GM23338 (cell line): ENCODE measurements around the gene SHISA9. TPM values are rescaled to one million over a fixed set of nuclear protein-coding genes. Genes with fewer than 3 reads are reported as not detected.

Experiments used
- ATAC-seq: fragments of 200-7000 bp; cut with Tn5 transposase; 3 replicates; pipeline ENCODE4 v1.9.1; 2020
- DNase-seq: peaks from one replicate; pipeline ENCODE4 v3.0.0-alpha.2; 2015; ENCODE audit warnings: low spot score
- H2AFZ ChIP-seq: fragments of 200-600 bp; sonication (generic); 2 replicates; pipeline ENCODE4 v1.8.0; 2016; ENCODE audit warnings: antibody characterized with exemption, mild to moderate bottlenecking, moderate library complexity
- H3F3A ChIP-seq: fragments of 200-600 bp; sonication (generic); replicated peaks from 2 replicates; pipeline ENCODE4 v1.8.0; 2017; ENCODE audit warnings: antibody characterized with exemption, mixed run types, low read depth
- H3K27ac ChIP-seq: fragments of 200-600 bp; sonication (generic); 2 replicates; pipeline ENCODE4 v1.6.1; 2016; ENCODE audit warnings: low read depth
- H3K27me3 ChIP-seq: fragments of 200-600 bp; sonication (generic); 2 replicates; pipeline ENCODE4 v1.8.0; 2016; ENCODE audit warnings: mild to moderate bottlenecking, mixed run types, moderate library complexity; ENCODE audit not compliant: insufficient read depth
- H3K36me3 ChIP-seq: fragments of 200-600 bp; sonication (generic); 2 replicates; pipeline ENCODE4 v1.8.0; 2016; ENCODE audit warnings: mild to moderate bottlenecking; ENCODE audit not compliant: insufficient read depth
- H3K4me1 ChIP-seq: fragments of 200-600 bp; sonication (generic); 2 replicates; pipeline ENCODE4 v1.8.0; 2016; ENCODE audit warnings: mild to moderate bottlenecking, moderate library complexity; ENCODE audit not compliant: insufficient read depth
- H3K4me2 ChIP-seq: fragments of 200-600 bp; sonication (generic); 2 replicates; pipeline ENCODE4 v1.7.1; 2017; ENCODE audit warnings: mixed run types
- H3K4me3 ChIP-seq: fragments of 200-600 bp; sonication (generic); 2 replicates; pipeline ENCODE4 v1.6.1; 2016; ENCODE audit warnings: mixed run types
- H3K79me2 ChIP-seq: fragments of 200-600 bp; sonication (generic); replicated peaks from 2 replicates; pipeline ENCODE4 v1.8.0; 2017; ENCODE audit warnings: mild to moderate bottlenecking; ENCODE audit not compliant: insufficient read depth
- H3K9me2 ChIP-seq: fragments of 200-600 bp; sonication (generic); 2 replicates; pipeline ENCODE4 v1.8.0; 2017; ENCODE audit not compliant: insufficient read depth
- H4K20me1 ChIP-seq: fragments of 200-600 bp; sonication (generic); replicated peaks from 2 replicates; pipeline ENCODE4 v1.8.0; 2017; ENCODE audit warnings: mild to moderate bottlenecking; ENCODE audit not compliant: insufficient read depth
- H3K27ac Mint-ChIP-seq: 2 replicates; pipeline ENCODE4 v1.8.0; 2020; ENCODE audit warnings: inconsistent platforms, mild to moderate bottlenecking, moderate library complexity, mixed read lengths
- H3K27me3 Mint-ChIP-seq: 3 replicates; pipeline ENCODE4 v1.8.0; 2022; ENCODE audit warnings: low read depth, mild to moderate bottlenecking, moderate library complexity, mixed read lengths, inconsistent platforms; ENCODE audit not compliant: insufficient read depth, poor library complexity
- H3K36me3 Mint-ChIP-seq: 3 replicates; pipeline ENCODE4 v1.8.0; 2021; ENCODE audit warnings: low read depth, mild to moderate bottlenecking, inconsistent platforms, moderate library complexity, mixed read lengths
- H3K4me1 Mint-ChIP-seq: 3 replicates; pipeline ENCODE4 v1.8.0; 2020; ENCODE audit warnings: mild to moderate bottlenecking, inconsistent platforms, mixed read lengths
- H3K4me3 Mint-ChIP-seq: 3 replicates; pipeline ENCODE4 v1.8.0; 2021; ENCODE audit warnings: moderate library complexity, mild to moderate bottlenecking, inconsistent platforms, mixed read lengths
- H3K9me3 Mint-ChIP-seq: 3 replicates; pipeline ENCODE4 v1.8.0; 2020; ENCODE audit warnings: moderate library complexity, mild to moderate bottlenecking, inconsistent platforms, mixed read lengths
- CREB1 ChIP-seq: fragments of 250-450 bp; sonication (Bioruptor Pico); IDR thresholded peaks from 2 replicates; pipeline ENCODE4 v1.5.0; 2020; ENCODE audit warnings: low read depth, mild to moderate bottlenecking, moderate library complexity
- EZH2 ChIP-seq: fragments of 200-600 bp; sonication (generic); IDR thresholded peaks from one replicate; pipeline ENCODE4 v1.8.0; 2017; ENCODE audit warnings: antibody characterized with exemption, mild to moderate bottlenecking, low read depth; ENCODE audit not compliant: unreplicated experiment
- JUNB ChIP-seq: IDR thresholded peaks from one replicate; pipeline ENCODE4 v1.6.1; 2016; ENCODE audit warnings: antibody characterized with exemption; ENCODE audit not compliant: unreplicated experiment
- POLR2AphosphoS5 ChIP-seq: IDR thresholded peaks from 2 replicates; pipeline ENCODE4 v1.6.1; 2016; ENCODE audit warnings: antibody characterized with exemption, low read depth
- STAT1 ChIP-seq: IDR thresholded peaks from one replicate; pipeline ENCODE4 v1.6.1; 2016; ENCODE audit warnings: antibody characterized with exemption; ENCODE audit not compliant: unreplicated experiment
- ZNF114 ChIP-seq: fragments of 250-450 bp; sonication (Bioruptor Pico); IDR thresholded peaks from 2 replicates; pipeline ENCODE4 v1.5.0; 2020; ENCODE audit warnings: mild to moderate bottlenecking, moderate library complexity
- ZNF331 ChIP-seq: fragments of 250-450 bp; sonication (Bioruptor Pico); IDR thresholded peaks from 2 replicates; pipeline ENCODE4 v1.5.0; 2020; ENCODE audit warnings: low read depth, mild to moderate bottlenecking, moderate library complexity
- polyA plus RNA-seq: library from polyadenylated mRNA; unstranded; fragments of >200 nt; fragmentation: Nextera tagmentation; extraction: Ambion mirVana; gene quantifications from 2 replicates; pipeline ENCODE4 v1.2.1, GENCODE V29; 2016
- total RNA-seq: library from RNA; depleted of rRNA; stranded (reverse); fragments of >200 nt; shearing (Covaris generic); gene quantifications from 2 replicates; pipeline ENCODE4 v1.2.3, GENCODE V29; 2014
- TF ChIP-seq, protein P1 (sequence below): fragments of 250-450 bp; sonication (Bioruptor Pico); IDR thresholded peaks from 2 replicates; pipeline ENCODE4 v1.5.0; 2020; ENCODE audit warnings: mild to moderate bottlenecking, moderate library complexity
- TF ChIP-seq, protein P2 (sequence below): IDR thresholded peaks from one replicate; pipeline ENCODE4 v1.6.1; 2018; ENCODE audit warnings: antibody characterized with exemption; ENCODE audit not compliant: unreplicated experiment

The SHISA9 gene
- total and polyA plus RNA-seq, 2 experiments from 2014 or later, result 10.4 to 45.6 TPM

DNA sequence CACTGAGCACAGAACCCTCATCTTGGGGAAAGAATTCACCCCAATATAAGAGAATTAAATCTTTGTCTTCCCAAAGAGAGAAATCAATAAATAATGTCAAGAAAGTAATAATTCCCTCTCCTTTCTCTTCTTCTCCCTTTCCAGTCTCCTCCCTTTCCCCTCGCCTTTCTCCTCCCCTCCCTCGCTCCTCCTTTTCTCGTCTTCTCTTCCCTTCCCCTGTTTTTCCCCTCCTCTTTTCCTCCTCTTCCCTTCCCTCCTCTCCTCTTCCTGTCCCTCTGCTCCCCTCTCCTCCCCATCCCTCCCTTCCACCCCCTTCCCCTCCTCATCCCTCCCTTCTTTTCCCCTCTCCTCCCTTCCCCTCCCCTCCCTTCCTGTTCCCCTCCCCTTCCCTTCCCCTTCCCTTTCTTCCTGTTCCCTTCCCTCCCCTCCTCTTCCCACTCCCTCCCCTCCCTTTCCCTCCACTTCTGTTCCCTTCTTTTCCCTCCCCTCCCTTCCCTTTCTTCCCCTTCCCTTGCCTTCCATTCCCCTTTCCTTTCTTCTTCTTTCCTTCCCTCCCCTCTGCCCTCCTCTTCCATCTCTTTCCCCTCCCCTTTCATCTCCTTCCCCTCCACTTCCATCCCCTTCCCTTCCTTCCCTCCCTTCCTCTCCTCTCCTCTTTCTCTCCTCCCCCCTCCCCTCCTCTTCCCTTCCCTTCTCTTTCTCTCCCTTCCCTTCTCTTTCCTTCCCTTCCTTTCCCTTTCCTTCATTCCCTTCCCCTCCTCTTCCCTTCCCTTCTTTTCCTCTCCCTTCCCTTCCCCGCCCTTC, 363.6 kb downstream of the SHISA9 start:
- Histone ChIP-seq H3K36me3 (no peaks in the 10 kb centered on the region), H3K27ac (no peak overlapping the region), H3K4me2 (no peak overlapping the region), H4K20me1 (no peaks in the 10 kb centered on the region), H2AFZ (no peak overlapping the region), H3K27me3 (no peaks in the 10 kb centered on the region), H3K79me2 (no peaks in the 10 kb centered on the region), H3K4me3 (no peak overlapping the region), H3K9me2 (peaks cover 3% of the 10 kb centered on the region; the same call in 1 of the 2 replicates), H3K4me1 (peaks cover 6% of the 10 kb centered on the region; the same call in 1 of the 2 replicates), H3F3A (no peaks in the 10 kb centered on the region)
- Mint-ChIP-seq H3K27ac (no peak overlapping the region), H3K4me1 (peaks cover 4% of the 10 kb centered on the region; the same call in 2 of the 3 replicates), H3K27me3 (peaks cover 5% of the 10 kb centered on the region), H3K36me3 (peaks cover 28% of the 10 kb centered on the region), H3K4me3 (no peak overlapping the region), H3K9me3 (peaks cover 17% of the 10 kb centered on the region)
- TF ChIP-seq STAT1 (no peak), CREB1 (CRISPR knock-in tag) (no peak), ZNF331 (CRISPR knock-in tag) (no peak)
- TF ChIP-seq, protein P1, sequence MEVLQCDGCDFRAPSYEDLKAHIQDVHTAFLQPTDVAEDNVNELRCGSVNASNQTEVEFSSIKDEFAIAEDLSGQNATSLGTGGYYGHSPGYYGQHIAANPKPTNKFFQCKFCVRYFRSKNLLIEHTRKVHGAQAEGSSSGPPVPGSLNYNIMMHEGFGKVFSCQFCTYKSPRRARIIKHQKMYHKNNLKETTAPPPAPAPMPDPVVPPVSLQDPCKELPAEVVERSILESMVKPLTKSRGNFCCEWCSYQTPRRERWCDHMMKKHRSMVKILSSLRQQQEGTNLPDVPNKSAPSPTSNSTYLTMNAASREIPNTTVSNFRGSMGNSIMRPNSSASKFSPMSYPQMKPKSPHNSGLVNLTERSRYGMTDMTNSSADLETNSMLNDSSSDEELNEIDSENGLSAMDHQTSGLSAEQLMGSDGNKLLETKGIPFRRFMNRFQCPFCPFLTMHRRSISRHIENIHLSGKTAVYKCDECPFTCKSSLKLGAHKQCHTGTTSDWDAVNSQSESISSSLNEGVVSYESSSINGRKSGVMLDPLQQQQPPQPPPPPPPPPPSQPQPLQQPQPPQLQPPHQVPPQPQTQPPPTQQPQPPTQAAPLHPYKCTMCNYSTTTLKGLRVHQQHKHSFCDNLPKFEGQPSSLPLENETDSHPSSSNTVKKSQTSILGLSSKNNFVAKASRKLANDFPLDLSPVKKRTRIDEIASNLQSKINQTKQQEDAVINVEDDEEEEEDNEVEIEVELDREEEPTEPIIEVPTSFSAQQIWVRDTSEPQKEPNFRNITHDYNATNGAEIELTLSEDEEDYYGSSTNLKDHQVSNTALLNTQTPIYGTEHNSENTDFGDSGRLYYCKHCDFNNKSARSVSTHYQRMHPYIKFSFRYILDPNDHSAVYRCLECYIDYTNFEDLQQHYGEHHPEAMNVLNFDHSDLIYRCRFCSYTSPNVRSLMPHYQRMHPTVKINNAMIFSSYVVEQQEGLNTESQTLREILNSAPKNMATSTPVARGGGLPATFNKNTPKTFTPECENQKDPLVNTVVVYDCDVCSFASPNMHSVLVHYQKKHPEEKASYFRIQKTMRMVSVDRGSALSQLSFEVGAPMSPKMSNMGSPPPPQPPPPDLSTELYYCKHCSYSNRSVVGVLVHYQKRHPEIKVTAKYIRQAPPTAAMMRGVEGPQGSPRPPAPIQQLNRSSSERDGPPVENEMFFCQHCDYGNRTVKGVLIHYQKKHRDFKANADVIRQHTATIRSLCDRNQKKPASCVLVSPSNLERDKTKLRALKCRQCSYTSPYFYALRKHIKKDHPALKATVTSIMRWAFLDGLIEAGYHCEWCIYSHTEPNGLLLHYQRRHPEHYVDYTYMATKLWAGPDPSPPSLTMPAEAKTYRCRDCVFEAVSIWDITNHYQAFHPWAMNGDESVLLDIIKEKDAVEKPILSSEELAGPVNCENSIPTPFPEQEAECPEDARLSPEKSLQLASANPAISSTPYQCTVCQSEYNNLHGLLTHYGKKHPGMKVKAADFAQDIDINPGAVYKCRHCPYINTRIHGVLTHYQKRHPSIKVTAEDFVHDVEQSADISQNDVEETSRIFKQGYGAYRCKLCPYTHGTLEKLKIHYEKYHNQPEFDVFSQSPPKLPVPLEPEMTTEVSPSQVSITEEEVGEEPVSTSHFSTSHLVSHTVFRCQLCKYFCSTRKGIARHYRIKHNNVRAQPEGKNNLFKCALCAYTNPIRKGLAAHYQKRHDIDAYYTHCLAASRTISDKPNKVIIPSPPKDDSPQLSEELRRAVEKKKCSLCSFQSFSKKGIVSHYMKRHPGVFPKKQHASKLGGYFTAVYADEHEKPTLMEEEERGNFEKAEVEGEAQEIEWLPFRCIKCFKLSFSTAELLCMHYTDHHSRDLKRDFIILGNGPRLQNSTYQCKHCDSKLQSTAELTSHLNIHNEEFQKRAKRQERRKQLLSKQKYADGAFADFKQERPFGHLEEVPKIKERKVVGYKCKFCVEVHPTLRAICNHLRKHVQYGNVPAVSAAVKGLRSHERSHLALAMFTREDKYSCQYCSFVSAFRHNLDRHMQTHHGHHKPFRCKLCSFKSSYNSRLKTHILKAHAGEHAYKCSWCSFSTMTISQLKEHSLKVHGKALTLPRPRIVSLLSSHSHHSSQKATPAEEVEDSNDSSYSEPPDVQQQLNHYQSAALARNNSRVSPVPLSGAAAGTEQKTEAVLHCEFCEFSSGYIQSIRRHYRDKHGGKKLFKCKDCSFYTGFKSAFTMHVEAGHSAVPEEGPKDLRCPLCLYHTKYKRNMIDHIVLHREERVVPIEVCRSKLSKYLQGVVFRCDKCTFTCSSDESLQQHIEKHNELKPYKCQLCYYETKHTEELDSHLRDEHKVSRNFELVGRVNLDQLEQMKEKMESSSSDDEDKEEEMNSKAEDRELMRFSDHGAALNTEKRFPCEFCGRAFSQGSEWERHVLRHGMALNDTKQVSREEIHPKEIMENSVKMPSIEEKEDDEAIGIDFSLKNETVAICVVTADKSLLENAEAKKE (CRISPR knock-in tag), result no peak
- DNase-seq (no peak), ATAC-seq (no peak)

DNA sequence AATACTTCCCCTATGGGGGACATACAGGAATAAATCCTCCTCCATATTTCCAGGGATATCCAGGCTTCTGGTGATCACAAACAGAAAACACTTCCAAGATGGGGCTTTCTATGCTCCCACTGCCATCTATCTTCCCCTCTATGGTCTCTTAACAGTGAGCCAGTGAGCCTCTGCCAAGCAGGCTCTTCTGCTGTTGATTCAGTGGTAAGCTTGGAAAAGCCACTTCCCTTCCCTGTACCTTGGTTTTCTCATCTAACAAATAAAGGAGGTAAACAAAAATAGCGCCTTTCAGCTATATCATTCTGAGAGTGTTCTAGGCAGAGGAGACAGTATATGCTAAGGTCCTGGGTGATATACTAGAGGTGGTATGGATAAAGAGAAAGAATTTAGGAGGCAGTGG, 368.0 kb downstream of the SHISA9 start:
- no peak overlapping the region for H3K4me2 ChIP-seq
- no peak overlapping the region for H3K27ac ChIP-seq
- no peaks in the 10 kb centered on the region for H3F3A ChIP-seq
- H3K27me3 ChIP-seq, result no peaks in the 10 kb centered on the region
- Mint-ChIP-seq H3K4me3 (no peak overlapping the region), H3K27me3 (no peaks in the 10 kb centered on the region), H3K27ac (no peak overlapping the region), H3K36me3 (no peaks in the 10 kb centered on the region), H3K9me3 (no peaks in the 10 kb centered on the region), H3K4me1 (peaks cover 7% of the 10 kb centered on the region; the same call in 2 of the 3 replicates)
- no peak overlapping the region for H2AFZ ChIP-seq
- DNase-seq (no peak), ATAC-seq (no peak)
- peaks cover 6% of the 10 kb centered on the region; the same call in 1 of the 2 replicates for H3K4me1 ChIP-seq
- H3K79me2 ChIP-seq, result no peaks in the 10 kb centered on the region
- no peaks in the 10 kb centered on the region for H3K36me3 ChIP-seq
- no peak overlapping the region for H3K4me3 ChIP-seq
- no peaks in the 10 kb centered on the region for H4K20me1 ChIP-seq
- peaks cover 13% of the 10 kb centered on the region for H3K9me2 ChIP-seq
- TF ChIP-seq, protein P2, sequence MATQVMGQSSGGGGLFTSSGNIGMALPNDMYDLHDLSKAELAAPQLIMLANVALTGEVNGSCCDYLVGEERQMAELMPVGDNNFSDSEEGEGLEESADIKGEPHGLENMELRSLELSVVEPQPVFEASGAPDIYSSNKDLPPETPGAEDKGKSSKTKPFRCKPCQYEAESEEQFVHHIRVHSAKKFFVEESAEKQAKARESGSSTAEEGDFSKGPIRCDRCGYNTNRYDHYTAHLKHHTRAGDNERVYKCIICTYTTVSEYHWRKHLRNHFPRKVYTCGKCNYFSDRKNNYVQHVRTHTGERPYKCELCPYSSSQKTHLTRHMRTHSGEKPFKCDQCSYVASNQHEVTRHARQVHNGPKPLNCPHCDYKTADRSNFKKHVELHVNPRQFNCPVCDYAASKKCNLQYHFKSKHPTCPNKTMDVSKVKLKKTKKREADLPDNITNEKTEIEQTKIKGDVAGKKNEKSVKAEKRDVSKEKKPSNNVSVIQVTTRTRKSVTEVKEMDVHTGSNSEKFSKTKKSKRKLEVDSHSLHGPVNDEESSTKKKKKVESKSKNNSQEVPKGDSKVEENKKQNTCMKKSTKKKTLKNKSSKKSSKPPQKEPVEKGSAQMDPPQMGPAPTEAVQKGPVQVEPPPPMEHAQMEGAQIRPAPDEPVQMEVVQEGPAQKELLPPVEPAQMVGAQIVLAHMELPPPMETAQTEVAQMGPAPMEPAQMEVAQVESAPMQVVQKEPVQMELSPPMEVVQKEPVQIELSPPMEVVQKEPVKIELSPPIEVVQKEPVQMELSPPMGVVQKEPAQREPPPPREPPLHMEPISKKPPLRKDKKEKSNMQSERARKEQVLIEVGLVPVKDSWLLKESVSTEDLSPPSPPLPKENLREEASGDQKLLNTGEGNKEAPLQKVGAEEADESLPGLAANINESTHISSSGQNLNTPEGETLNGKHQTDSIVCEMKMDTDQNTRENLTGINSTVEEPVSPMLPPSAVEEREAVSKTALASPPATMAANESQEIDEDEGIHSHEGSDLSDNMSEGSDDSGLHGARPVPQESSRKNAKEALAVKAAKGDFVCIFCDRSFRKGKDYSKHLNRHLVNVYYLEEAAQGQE, result no peak
- no peak for TF ChIP-seq JUNB
- TF ChIP-seq EZH2, result no peak
- no peak for TF ChIP-seq ZNF331 (CRISPR knock-in tag)
- no peak for TF ChIP-seq POLR2AphosphoS5
- TF ChIP-seq ZNF114 (CRISPR knock-in tag), result no peak
